Muscle layer of duodenum (tissue), 2 donors: Measurements from ENCODE around the gene LAMC1.

Experiments used
- H3K27ac ChIP-seq: one replicate; pipeline ENCODE4 v1.7.0; 2013; ENCODE audit warnings: mild to moderate bottlenecking, low read length
- H3K27me3 ChIP-seq: one replicate; pipeline ENCODE4 v1.7.0; 2013; ENCODE audit warnings: low read depth, mild to moderate bottlenecking, control low read depth, low read length
- H3K36me3 ChIP-seq, 2 donors: one replicate each; pipeline ENCODE4 v1.7.0; 2013; ENCODE audit warnings: low read length in 2 of 2, control low read depth in 1 of 2, mild to moderate bottlenecking in 1 of 2; ENCODE audit not compliant: insufficient read depth in 2 of 2, control insufficient read depth in 1 of 2
- H3K4me1 ChIP-seq, 2 donors: one replicate each; pipeline ENCODE4 v1.7.0; 2013; ENCODE audit warnings: low read length in 2 of 2, mild to moderate bottlenecking in 2 of 2, control low read depth in 1 of 2, moderate library complexity in 1 of 2; ENCODE audit not compliant: insufficient read depth in 2 of 2, control insufficient read depth in 1 of 2
- H3K4me3 ChIP-seq, 2 donors: one replicate each; pipeline ENCODE4 v1.7.0; 2013; ENCODE audit warnings: low read length in 2 of 2, low read depth in 1 of 2, mild to moderate bottlenecking in 1 of 2
- H3K9me3 ChIP-seq, 2 donors: one replicate each; pipeline ENCODE4 v1.7.0; 2013; ENCODE audit warnings: low read length in 2 of 2, control low read depth in 1 of 2, mild to moderate bottlenecking in 1 of 2; ENCODE audit not compliant: control insufficient read depth in 1 of 2
- donor health status: healthy.

LAMC1 gene

DNA sequence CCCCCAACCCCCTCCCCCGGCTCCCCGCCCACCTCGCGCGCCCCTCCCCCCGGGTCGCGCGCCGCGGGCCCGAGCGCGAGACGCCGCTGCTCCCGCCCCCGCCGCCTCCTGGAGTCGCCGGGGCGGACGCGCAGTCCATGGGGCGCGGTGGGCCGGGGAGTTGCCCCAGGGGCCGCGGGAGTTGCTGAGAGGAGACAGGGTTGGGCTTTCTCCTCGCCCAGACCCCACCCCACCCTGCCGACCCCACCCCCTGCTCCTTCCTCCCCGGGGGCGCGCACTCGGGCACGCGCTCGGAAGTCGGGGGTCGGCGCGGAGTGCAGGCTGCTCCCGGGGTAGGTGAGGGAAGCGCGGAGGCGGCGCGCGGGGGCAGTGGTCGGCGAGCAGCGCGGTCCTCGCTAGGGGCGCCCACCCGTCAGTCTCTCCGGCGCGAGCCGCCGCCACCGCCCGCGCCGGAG lies at the start of gene LAMC1:
Gene LAMC1, plus strand, starts transcription at position 275 of the 455 bp plus-strand sequence. CDS start 297 bp downstream, outside the sequence.
- H3K27me3 ChIP-seq = no peaks in the 10 kb centered on the region
- H3K4me1 ChIP-seq = peaks cover 7 to 15% of the 10 kb centered on the region in 2 donors
- H3K4me3 ChIP-seq = peak within 1 kb of the TSS; percentile 69 to 78
- peaks cover 0 to 4% of the 10 kb centered on the region in 2 donors for H3K36me3 ChIP-seq
- H3K27ac ChIP-seq = peak within 1 kb of the TSS; percentile 93
- H3K9me3 ChIP-seq = no peaks in the 10 kb centered on the region

DNA sequence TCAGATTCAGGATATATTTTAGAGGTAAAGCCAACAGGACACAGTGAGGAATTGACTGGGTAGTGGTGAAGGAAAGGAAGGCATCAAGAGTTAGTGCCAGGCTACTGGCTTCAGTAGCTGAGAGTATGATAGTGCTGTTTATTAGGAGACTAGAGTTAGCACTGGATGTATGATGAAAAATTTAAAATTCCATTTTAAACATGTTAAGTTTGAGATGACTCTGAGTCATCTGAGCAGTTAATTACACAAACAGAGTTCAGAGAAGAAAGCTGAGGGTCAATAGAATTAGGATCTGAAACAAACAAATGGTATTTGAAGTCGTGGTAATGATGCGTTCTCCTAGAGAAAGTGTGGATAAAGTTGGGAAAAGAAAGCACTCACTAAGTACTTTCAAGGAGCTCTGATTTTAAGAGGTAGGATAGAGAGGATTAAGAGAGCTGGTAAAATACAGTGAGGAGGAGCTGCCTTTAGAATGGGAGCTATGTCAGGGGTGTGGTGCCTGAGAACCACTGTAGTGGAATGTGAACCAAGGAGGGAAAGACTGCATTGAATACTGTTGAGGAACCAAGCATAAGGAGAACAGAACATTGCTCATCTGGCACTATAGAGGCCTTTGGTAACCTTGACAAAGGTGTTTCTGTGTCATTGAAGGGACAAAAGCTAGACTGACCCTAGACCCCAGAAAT lies 48.6 kb upstream of the LAMC1 start:
- no peaks in the 10 kb centered on the region for H3K4me1 ChIP-seq
- no peaks in the 10 kb centered on the region for H3K36me3 ChIP-seq
- no peak overlapping the region for H3K27ac ChIP-seq
- H3K9me3 ChIP-seq = no peaks in the 10 kb centered on the region
- H3K4me3 ChIP-seq = no peak overlapping the region
- H3K27me3 ChIP-seq = no peaks in the 10 kb centered on the region

DNA sequence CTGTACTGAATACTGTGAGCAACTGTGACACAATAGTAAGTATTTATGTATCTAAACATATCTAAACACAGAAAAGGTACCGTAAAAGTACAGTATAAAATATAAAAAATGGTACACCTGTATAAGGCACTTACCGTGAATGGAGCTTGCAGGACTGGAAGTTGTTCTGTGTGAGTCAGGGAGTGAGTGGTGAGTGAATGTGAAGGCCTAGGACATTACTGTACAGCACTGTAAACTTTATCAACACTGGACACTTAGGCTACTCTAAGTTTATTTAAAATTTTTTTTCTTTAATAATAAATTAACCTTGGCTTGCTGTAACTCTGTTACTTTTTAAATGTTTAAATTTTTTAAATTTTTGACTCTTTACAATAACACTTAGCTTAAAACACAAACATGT lies 45.7 kb upstream of the LAMC1 start:
- H3K27me3 ChIP-seq = no peaks in the 10 kb centered on the region

DNA sequence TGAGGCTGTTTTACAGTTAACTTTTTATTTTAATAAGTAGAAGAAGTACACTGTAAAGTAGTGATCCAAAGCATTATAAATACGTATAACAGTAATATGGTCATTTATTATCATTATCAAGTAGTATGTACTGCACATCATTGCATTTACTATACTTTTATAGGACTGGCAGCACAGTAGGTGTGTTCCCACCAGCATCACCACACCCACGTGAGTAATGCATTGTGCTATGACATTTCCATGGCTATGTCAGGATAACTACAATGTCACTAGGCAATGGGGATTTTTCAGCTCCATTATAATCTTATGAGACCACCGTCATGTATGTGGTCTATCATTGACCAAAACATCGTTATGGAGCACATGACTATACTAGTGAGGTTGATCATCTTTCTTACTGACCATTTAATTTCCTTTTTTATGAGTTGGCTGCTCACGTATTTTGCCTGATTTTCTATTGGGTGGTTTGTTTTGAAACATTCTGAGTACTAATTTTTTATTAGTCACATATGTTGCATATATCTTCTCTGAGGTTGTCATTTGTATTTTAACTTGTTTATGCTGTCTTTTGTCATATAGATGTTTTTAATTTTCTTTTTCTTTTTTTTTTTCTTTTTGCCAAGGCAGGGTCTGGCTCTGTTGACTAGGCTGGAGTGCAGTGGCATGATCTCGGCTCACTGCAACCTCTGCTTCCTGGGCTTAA lies 44.9 kb upstream of the LAMC1 start:
- Histone ChIP-seq H3K9me3 (no peaks in the 10 kb centered on the region), H3K36me3 (no peaks in the 10 kb centered on the region), H3K27me3 (no peaks in the 10 kb centered on the region), H3K4me3 (no peak overlapping the region), H3K27ac (no peak overlapping the region), H3K4me1 (no peaks in the 10 kb centered on the region)

More for the DNA sequence above, 45.7 kb upstream of the LAMC1 start:
- Histone ChIP-seq H3K4me1 (no peaks in the 10 kb centered on the region), H3K9me3 (no peaks in the 10 kb centered on the region), H3K27ac (no peak overlapping the region), H3K4me3 (no peak overlapping the region), H3K36me3 (no peaks in the 10 kb centered on the region)

DNA sequence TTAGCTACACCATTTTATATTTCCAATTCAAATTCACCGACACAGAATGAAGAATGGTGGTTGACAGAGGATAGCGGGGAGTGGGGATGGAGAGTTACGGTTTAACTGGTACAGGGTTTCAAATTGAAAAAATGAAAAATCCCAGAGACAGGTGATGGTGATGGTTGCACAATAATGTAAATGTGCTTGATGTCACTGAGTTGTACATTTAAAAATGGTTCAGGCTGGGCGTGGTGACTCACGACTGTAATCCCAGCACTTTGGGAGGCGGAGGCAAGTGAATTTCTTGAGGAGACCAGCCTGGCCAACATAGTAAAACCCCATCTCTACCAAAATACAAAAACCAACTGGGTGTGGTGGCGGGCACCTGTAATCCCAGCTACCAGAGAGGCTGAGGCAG lies 39.1 kb upstream of the LAMC1 start:
- no peaks in the 10 kb centered on the region for H3K9me3 ChIP-seq
- H3K27ac ChIP-seq = no peak overlapping the region
- no peak overlapping the region for H3K4me3 ChIP-seq
- no peaks in the 10 kb centered on the region for H3K36me3 ChIP-seq
- no peaks in the 10 kb centered on the region for H3K27me3 ChIP-seq
- no peaks in the 10 kb centered on the region for H3K4me1 ChIP-seq

DNA sequence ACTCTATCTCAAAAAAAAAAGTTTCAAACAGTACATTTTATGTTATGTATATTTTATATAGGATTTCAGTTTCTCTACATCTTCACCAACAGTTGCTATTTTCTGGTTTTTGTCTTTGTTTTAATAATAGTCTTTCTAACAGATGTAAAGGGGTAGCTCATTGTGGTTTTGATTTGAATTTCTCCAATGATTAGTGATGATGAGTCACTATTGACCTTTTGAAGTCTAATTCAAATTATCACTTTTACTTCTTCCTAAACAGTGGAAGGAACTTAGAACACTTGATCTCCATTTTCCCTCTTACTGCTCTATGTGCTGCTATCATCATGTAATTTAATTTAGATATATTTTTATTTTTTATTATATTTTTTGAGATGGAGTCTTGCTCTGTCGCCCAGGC lies 38.6 kb upstream of the LAMC1 start:
- Histone ChIP-seq H3K4me1 (no peaks in the 10 kb centered on the region), H3K36me3 (no peaks in the 10 kb centered on the region), H3K4me3 (no peak overlapping the region), H3K27ac (no peak overlapping the region), H3K27me3 (no peaks in the 10 kb centered on the region), H3K9me3 (no peaks in the 10 kb centered on the region)

DNA sequence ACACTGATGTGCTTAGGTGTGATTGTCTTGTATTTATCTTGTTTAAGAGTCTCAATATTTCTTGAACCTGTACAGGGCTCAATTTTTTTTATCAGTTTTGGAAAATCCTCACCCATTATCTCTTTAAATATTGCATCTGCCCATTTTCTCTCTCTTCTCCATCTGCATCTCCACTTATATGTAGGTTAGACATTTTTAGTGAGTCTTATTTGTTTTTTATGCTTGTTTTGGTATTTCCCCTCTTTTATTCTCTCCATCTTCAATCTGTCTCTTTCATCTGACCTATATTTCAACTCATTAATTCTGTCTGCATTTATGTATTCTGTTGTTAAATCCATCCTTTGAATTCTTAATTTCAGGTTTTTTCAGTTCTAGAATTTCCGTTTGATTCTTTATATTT lies 37.3 kb upstream of the LAMC1 start:
- Histone ChIP-seq H3K36me3 (no peaks in the 10 kb centered on the region), H3K4me1 (no peaks in the 10 kb centered on the region), H3K27ac (no peak overlapping the region), H3K27me3 (no peaks in the 10 kb centered on the region), H3K4me3 (no peak overlapping the region), H3K9me3 (no peaks in the 10 kb centered on the region)

DNA sequence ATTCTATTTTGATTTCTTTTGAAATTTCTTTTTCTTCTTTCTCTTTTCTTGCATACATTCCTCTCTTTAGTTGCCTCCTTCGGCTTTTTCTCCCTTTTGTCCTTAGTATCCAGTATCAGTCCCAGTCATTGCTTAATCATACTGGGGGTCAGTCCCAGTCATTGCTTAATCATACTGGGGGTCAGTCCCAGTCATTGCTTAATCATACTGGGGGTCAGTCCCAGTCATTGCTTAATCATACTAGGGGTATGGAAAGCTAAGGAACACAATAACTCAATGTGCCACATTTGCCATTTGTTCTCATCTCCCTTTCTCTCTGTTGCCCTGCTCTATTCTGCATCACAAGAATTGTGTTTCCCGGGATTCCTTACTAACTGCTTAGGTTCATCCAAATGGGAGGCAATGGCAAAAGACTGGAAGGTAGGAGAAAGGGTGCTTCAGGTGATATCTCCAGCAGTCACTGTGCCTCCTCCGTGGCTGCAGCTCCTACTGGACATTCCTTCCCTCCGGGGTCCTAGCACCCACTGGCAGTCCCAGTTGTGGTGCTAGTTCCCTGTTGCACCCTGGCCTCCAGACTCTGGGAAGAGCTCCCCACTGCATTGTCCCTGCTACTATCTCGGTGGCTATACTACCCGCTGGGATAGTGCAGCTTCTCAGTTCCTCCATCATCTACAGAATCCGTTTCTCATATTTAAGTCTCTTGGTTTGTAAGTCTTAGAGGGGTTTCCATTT lies 32.6 kb upstream of the LAMC1 start:
- Histone ChIP-seq H3K4me3 (no peak overlapping the region), H3K27me3 (no peaks in the 10 kb centered on the region), H3K4me1 (no peaks in the 10 kb centered on the region), H3K36me3 (no peaks in the 10 kb centered on the region), H3K9me3 (no peaks in the 10 kb centered on the region), H3K27ac (no peak overlapping the region)

DNA sequence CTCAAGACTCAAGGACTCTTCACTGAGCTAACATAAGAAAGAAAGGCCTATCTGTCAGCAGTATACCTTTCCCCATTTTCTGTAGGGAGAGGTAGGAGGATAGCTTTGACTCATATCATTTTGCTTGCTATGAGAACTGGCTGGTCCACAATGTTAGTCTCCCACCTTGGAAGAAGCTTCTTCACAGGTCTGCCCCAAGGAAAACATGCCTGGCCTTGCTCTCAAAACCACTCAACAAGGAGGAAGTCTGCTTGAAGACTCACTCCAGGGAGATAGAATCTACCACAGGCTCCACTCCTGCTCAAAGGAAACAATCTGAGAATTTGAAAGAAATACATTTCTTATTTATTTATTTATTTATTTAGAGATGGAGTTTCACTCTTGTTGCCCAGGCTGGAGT lies 29.5 kb upstream of the LAMC1 start:
- Histone ChIP-seq H3K9me3 (no peaks in the 10 kb centered on the region), H3K27ac (no peak overlapping the region), H3K27me3 (no peaks in the 10 kb centered on the region), H3K4me1 (no peaks in the 10 kb centered on the region), H3K36me3 (no peaks in the 10 kb centered on the region), H3K4me3 (no peak overlapping the region)

DNA sequence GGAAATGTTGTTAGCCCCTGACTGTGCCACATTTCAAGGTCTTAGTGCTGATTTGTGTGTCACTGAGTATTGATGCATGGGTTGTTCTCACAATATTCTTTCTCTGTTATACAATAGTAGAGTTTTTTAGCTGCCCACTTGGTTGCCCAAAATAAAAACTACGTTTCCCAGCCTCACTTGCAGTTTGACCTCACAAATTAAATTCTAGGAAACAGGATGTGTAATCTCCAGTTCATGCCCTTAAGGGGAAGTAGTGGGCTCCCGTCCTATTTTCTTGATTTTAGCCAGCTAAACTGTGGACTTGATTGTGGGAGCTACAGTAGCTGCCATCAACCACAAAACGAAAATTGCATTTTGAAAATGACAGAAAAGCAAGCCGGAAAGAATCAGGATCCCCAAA lies 27.3 kb upstream of the LAMC1 start:
- no peaks in the 10 kb centered on the region for H3K27me3 ChIP-seq
- no peak overlapping the region for H3K27ac ChIP-seq
- H3K4me3 ChIP-seq = no peak overlapping the region
- no peaks in the 10 kb centered on the region for H3K9me3 ChIP-seq
- H3K4me1 ChIP-seq = no peaks in the 10 kb centered on the region
- no peaks in the 10 kb centered on the region for H3K36me3 ChIP-seq

DNA sequence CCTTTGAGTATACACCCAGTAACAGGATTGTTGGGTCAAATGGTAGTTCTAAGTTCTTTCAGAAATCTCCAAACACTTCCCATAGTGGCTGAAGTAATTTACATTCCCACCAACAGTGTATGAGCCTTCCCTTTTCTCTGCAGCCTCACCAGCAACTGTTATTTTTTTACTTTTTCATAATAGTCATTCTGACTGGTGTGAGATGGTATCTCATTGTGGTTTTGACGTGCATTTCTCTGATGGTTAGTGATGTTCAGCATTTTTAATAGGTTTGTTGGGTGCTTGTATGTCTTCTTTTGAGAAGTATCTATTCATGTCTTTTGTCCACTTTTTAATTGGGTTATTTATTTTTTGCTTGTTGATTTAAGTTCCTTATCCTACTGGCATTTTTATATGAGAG lies 26.4 kb upstream of the LAMC1 start:
- Histone ChIP-seq H3K4me1 (no peaks in the 10 kb centered on the region), H3K36me3 (no peaks in the 10 kb centered on the region), H3K27ac (no peak overlapping the region), H3K4me3 (no peak overlapping the region), H3K27me3 (no peaks in the 10 kb centered on the region), H3K9me3 (no peaks in the 10 kb centered on the region)
